ENCODE data around the gene FOXJ2. TPM values are rescaled to one million over a fixed set of nuclear protein-coding genes. Genes with fewer than 3 reads are reported as not detected.

Gene FOXJ2
- total RNA-seq, 1 experiment from 2014 or later = 30.3 TPM

- Histone ChIP-seq H3K4me1 (replicated peaks; ENCODE audit: insufficient read depth) (peaks cover 43% of the 10 kb centered on the region), H3K27ac (no peak overlapping the region), H3K9me2 (ENCODE audit: insufficient read depth) (no peaks in the 10 kb centered on the region), H3F3A (ENCODE audit: insufficient read depth, low read depth) (peaks cover 37% of the 10 kb centered on the region; the same call in 1 of the 2 replicates), H3K9me3 (ENCODE audit: insufficient read depth, low read depth) (no peaks in the 10 kb centered on the region), H3K79me2 (ENCODE audit: low read depth) (no peaks in the 10 kb centered on the region), H3K4me3 (no peak overlapping the region), H3K36me3 (ENCODE audit: low read depth) (no peaks in the 10 kb centered on the region), H3K4me2 (no peak overlapping the region), H2AFZ (no peak overlapping the region), H3K27me3 (ENCODE audit: insufficient read depth, low read depth) (no peaks in the 10 kb centered on the region), H4K20me1 (ENCODE audit: insufficient read depth) (no peaks in the 10 kb centered on the region)
- no peak for DNase-seq
- intact Hi-C loops (cut with micrococcal nuclease; ENCODE audit: unreplicated experiment) = loop anchor here (1.0 kb wide), 1 partner anchor 16 kb away; no protein-coding TSS in a partner anchor
- CTCF ChIA-PET = interaction anchor here (0.6 kb wide), 2 partner anchors 12 to 15 kb away, joined by 5 to 7 read pairs; no protein-coding TSS in a partner anchor
- no peak for TF ChIP-seq EZH2 (IDR thresholded peaks at IDR 0.05; ENCODE audit: low read depth)
- TF ChIP-seq CTCF (conservative IDR thresholded peaks at IDR 0.05) = no peak
- no TSS peak for BruUV-seq (replicated peaks)
- POLR2A ChIA-PET (ENCODE audit: unreplicated experiment) = no interaction called here
Observed at GRCh38 chr12:7984900-7985299, 47.6 kb upstream of the FOXJ2 start.

- H3K27me3 ChIP-seq (ENCODE audit: insufficient read depth, low read depth) = no peaks in the 10 kb centered on the region
- no peak overlapping the region for H3K4me3 ChIP-seq
- H3K4me2 ChIP-seq = no peak overlapping the region
- 0 out of 2 replicates have a peak overlapping the region, but pooled peaks have one; percentile 43 for H3K27ac ChIP-seq
- intact Hi-C loops (cut with micrococcal nuclease; ENCODE audit: unreplicated experiment) = loop anchor here (1.0 to 2.0 kb wide), 2 partner anchors 17 to 25 kb away; no protein-coding TSS in a partner anchor
- no peaks in the 10 kb centered on the region for H3K79me2 ChIP-seq (ENCODE audit: low read depth)
- TF ChIP-seq CTCF (conservative IDR thresholded peaks at IDR 0.05) (no peak), EZH2 (IDR thresholded peaks at IDR 0.05; ENCODE audit: low read depth) (no peak)
- CTCF ChIA-PET = interaction anchor here (0.6 kb wide), 1 partner anchor 25 kb away, joined by 3 read pairs; no protein-coding TSS in a partner anchor
- H3F3A ChIP-seq (ENCODE audit: insufficient read depth, low read depth) = peaks cover 46% of the 10 kb centered on the region
- H3K9me3 ChIP-seq (ENCODE audit: insufficient read depth, low read depth) = no peaks in the 10 kb centered on the region
- no peak overlapping the region for H2AFZ ChIP-seq
- POLR2A ChIA-PET (ENCODE audit: unreplicated experiment) = interaction anchor here (0.5 to 1.2 kb wide), 2 partner anchors 15 to 56 kb away, joined by 3 to 14 read pairs; no protein-coding TSS in a partner anchor
- BruUV-seq (replicated peaks) = no TSS peak
- DNase-seq = no peak
- no peaks in the 10 kb centered on the region for H3K36me3 ChIP-seq (ENCODE audit: low read depth)
- no peaks in the 10 kb centered on the region for H3K9me2 ChIP-seq (ENCODE audit: insufficient read depth)
- H3K4me1 ChIP-seq (replicated peaks; ENCODE audit: insufficient read depth) = peaks cover 53% of the 10 kb centered on the region
- no peaks in the 10 kb centered on the region for H4K20me1 ChIP-seq (ENCODE audit: insufficient read depth)
Observed at GRCh38 chr12:7985802-7986418, 46.6 kb upstream of the FOXJ2 start.

- Histone ChIP-seq H3K4me3 (no peak overlapping the region), H3K4me1 (replicated peaks; ENCODE audit: insufficient read depth) (peaks cover 62% of the 10 kb centered on the region), H3K9me3 (ENCODE audit: insufficient read depth, low read depth) (no peaks in the 10 kb centered on the region), H4K20me1 (ENCODE audit: insufficient read depth) (no peaks in the 10 kb centered on the region), H3K27me3 (ENCODE audit: insufficient read depth, low read depth) (no peaks in the 10 kb centered on the region), H3F3A (ENCODE audit: insufficient read depth, low read depth) (peaks cover 38% of the 10 kb centered on the region), H3K9me2 (ENCODE audit: insufficient read depth) (no peaks in the 10 kb centered on the region), H2AFZ (peak overlapping the region; percentile 26), H3K27ac (peak overlapping the region; percentile 79), H3K4me2 (peak overlapping the region; percentile 58), H3K79me2 (ENCODE audit: low read depth) (no peaks in the 10 kb centered on the region), H3K36me3 (ENCODE audit: low read depth) (no peaks in the 10 kb centered on the region)
- BruUV-seq (replicated peaks) = TSS peak; percentile 91
- TF ChIP-seq EZH2 (IDR thresholded peaks at IDR 0.05; ENCODE audit: low read depth) (no peak), CTCF (conservative IDR thresholded peaks at IDR 0.05) (no peak)
- intact Hi-C loops (cut with micrococcal nuclease; ENCODE audit: unreplicated experiment) = loop anchor here (2.0 to 5.0 kb wide), 2 partner anchors 37 to 313 kb away; no protein-coding TSS in a partner anchor
- POLR2A ChIA-PET (ENCODE audit: unreplicated experiment) = interaction anchor here (0.6 to 0.7 kb wide), 3 partner anchors 42 to 85 kb away, joined by 3 to 9 read pairs (median 8); no protein-coding TSS in a partner anchor
- CTCF ChIA-PET = interaction anchor here (0.6 kb wide), 1 partner anchor 29 kb away, joined by 3 read pairs; no protein-coding TSS in a partner anchor
- peak; percentile 70 to 94 for DNase-seq
Observed at GRCh38 chr12:7989827-7990491, 42.6 kb upstream of the FOXJ2 start.

Data from PC-9 (cell line).